T-helper 17 cell (primary cell): Measurements from ENCODE around the gene THPO. TPM values are rescaled to one million over a fixed set of nuclear protein-coding genes. Genes with fewer than 3 reads are reported as not detected.

Experiments used
- ATAC-seq: fragments of 150-1000 bp; cut with Tn5 transposase; 2 replicates; pipeline ENCODE4 v1.10.0; 2021; ENCODE audit warnings: mild to moderate bottlenecking, moderate library complexity
- DNase-seq, 3 donors: peaks; one replicate each; pipeline versions ENCODE4 v3.0.0 to v3.0.0-alpha.2; 2020 to 2021
- H3K9me3 ChIP-seq: one replicate; pipeline ENCODE4 v1.7.0; 2013; ENCODE audit warnings: low read length, mild to moderate bottlenecking; ENCODE audit not compliant: control insufficient read depth, poor library complexity, severe bottlenecking
- H3K27ac Mint-ChIP-seq: one replicate; pipeline ENCODE4 v1.8.0; 2022; ENCODE audit warnings: mild to moderate bottlenecking, moderate library complexity, mixed read lengths
- H3K27me3 Mint-ChIP-seq: one replicate; pipeline ENCODE4 v1.8.0; 2022; ENCODE audit warnings: mixed read lengths
- H3K36me3 Mint-ChIP-seq: one replicate; pipeline ENCODE4 v1.8.0; 2022; ENCODE audit warnings: low read depth, mixed read lengths
- H3K4me1 Mint-ChIP-seq: one replicate; pipeline ENCODE4 v1.8.0; 2022; ENCODE audit warnings: mild to moderate bottlenecking, mixed read lengths
- H3K4me3 Mint-ChIP-seq: one replicate; pipeline ENCODE4 v1.8.0; 2022; ENCODE audit warnings: mild to moderate bottlenecking, moderate library complexity, mixed read lengths
- total RNA-seq, 4 donors: library from RNA in 2 of 4; stranded (reverse) in 2 of 4; gene quantifications; one replicate each; pipeline ENCODE4 v1.2.3 and lab custom pipeline; 2022 to 2026

Gene THPO
- total RNA-seq, 2 donors from 2014 or later = not detected

GRCh38 chr3:184381261-184382224 is 3.5 kb upstream of the THPO start:
- Mint-ChIP-seq H3K27ac (no peak overlapping the region), H3K36me3 (peaks cover 2% of the 10 kb centered on the region), H3K4me1 (peaks cover 2% of the 10 kb centered on the region), H3K27me3 (peaks cover 70% of the 10 kb centered on the region), H3K4me3 (peak overlapping the region; percentile 81)
- ATAC-seq (peak; percentile 40), DNase-seq (no peak)
- H3K9me3 ChIP-seq = no peaks in the 10 kb centered on the region

GRCh38 chr3:184380627-184381260 is 2.7 kb upstream of the THPO start:
- ATAC-seq = peak; percentile 66

GRCh38 chr3:184380185-184380626 is 2.2 kb upstream of the THPO start:
- Mint-ChIP-seq H3K4me1 (peaks cover 6% of the 10 kb centered on the region), H3K27ac (no peak overlapping the region), H3K36me3 (peaks cover 8% of the 10 kb centered on the region), H3K4me3 (no peak overlapping the region), H3K27me3 (peaks cover 78% of the 10 kb centered on the region)
- DNase-seq (no peak), ATAC-seq (peak; percentile 57)
- H3K9me3 ChIP-seq = no peaks in the 10 kb centered on the region

More at GRCh38 chr3:184380627-184381260, 2.7 kb upstream of the THPO start:
- Mint-ChIP-seq H3K27me3 (peaks cover 74% of the 10 kb centered on the region), H3K4me3 (peak overlapping the region; percentile 81), H3K4me1 (peaks cover 2% of the 10 kb centered on the region), H3K36me3 (peaks cover 3% of the 10 kb centered on the region), H3K27ac (no peak overlapping the region)
- DNase-seq = no peak
- H3K9me3 ChIP-seq = no peaks in the 10 kb centered on the region

- Mint-ChIP-seq H3K27ac (no peak within 1 kb of the TSS), H3K36me3 (peaks cover 9% of the 10 kb centered on the region), H3K27me3 (peaks cover 76% of the 10 kb centered on the region), H3K4me1 (peaks cover 6% of the 10 kb centered on the region), H3K4me3 (peak within 1 kb of the TSS; percentile 88)
- DNase-seq = no peak
- ATAC-seq = no peak
- no peaks in the 10 kb centered on the region for H3K9me3 ChIP-seq
Measured at GRCh38 chr3:184379358-184380184, 1.6 kb upstream of the THPO start, which contains the start of gene CHRD. CHRD (plus strand) TSS chr3:184380054; CDS start chr3:184380319, 265 bp downstream.

- H3K4me3 Mint-ChIP-seq = peak overlapping the region; percentile 88
- DNase-seq (no peak), ATAC-seq (no peak)
- H3K4me1 Mint-ChIP-seq = peaks cover 6% of the 10 kb centered on the region
- H3K27me3 Mint-ChIP-seq = peaks cover 69% of the 10 kb centered on the region
- no peaks in the 10 kb centered on the region for H3K9me3 ChIP-seq
- H3K36me3 Mint-ChIP-seq = peaks cover 9% of the 10 kb centered on the region
- H3K27ac Mint-ChIP-seq = no peak overlapping the region
Measured at GRCh38 chr3:184378651-184379357, 797 bp upstream of the THPO start.

GRCh38 chr3:184377374-184377773 is 633 bp downstream of the THPO start:
- no peaks in the 10 kb centered on the region for H3K9me3 ChIP-seq
- H3K36me3 Mint-ChIP-seq = peaks cover 9% of the 10 kb centered on the region
- peaks cover 61% of the 10 kb centered on the region for H3K27me3 Mint-ChIP-seq
- H3K4me3 Mint-ChIP-seq = no peak overlapping the region
- no peak overlapping the region for H3K27ac Mint-ChIP-seq
- peaks cover 6% of the 10 kb centered on the region for H3K4me1 Mint-ChIP-seq
- DNase-seq (no peak), ATAC-seq (no peak)

GRCh38 chr3:184375747-184376461 is 2.1 kb downstream of the THPO start:
- H3K4me1 Mint-ChIP-seq = peaks cover 10% of the 10 kb centered on the region
- ATAC-seq = no peak

GRCh38 chr3:184373422-184373821 is 4.6 kb downstream of the THPO start:
- Mint-ChIP-seq H3K36me3 (peaks cover 9% of the 10 kb centered on the region), H3K27me3 (peaks cover 37% of the 10 kb centered on the region), H3K27ac (no peak overlapping the region), H3K4me3 (no peak overlapping the region), H3K4me1 (peaks cover 12% of the 10 kb centered on the region)
- DNase-seq (no peak), ATAC-seq (no peak)
- H3K9me3 ChIP-seq = no peaks in the 10 kb centered on the region

More at GRCh38 chr3:184375747-184376461, 2.1 kb downstream of the THPO start:
- peak overlapping the region; percentile 25 for H3K4me3 Mint-ChIP-seq
- peaks cover 9% of the 10 kb centered on the region for H3K36me3 Mint-ChIP-seq
- no peaks in the 10 kb centered on the region for H3K9me3 ChIP-seq
- peaks cover 49% of the 10 kb centered on the region for H3K27me3 Mint-ChIP-seq
- H3K27ac Mint-ChIP-seq = no peak overlapping the region
- DNase-seq = no peak

GRCh38 chr3:184372911-184373310 is 5.1 kb downstream of the THPO start:
- H3K27me3 Mint-ChIP-seq = peaks cover 32% of the 10 kb centered on the region

GRCh38 chr3:184372296-184372821 is 5.6 kb downstream of the THPO start:
- H3K9me3 ChIP-seq = no peaks in the 10 kb centered on the region
- no peak for ATAC-seq
- H3K4me1 Mint-ChIP-seq = peaks cover 12% of the 10 kb centered on the region
- H3K27me3 Mint-ChIP-seq = peaks cover 26% of the 10 kb centered on the region
- H3K27ac Mint-ChIP-seq = no peak overlapping the region
- no peak for DNase-seq
- no peak overlapping the region for H3K4me3 Mint-ChIP-seq
- peaks cover 9% of the 10 kb centered on the region for H3K36me3 Mint-ChIP-seq

More at GRCh38 chr3:184372911-184373310, 5.1 kb downstream of the THPO start:
- ATAC-seq (no peak), DNase-seq (no peak)
- no peaks in the 10 kb centered on the region for H3K9me3 ChIP-seq
- H3K4me3 Mint-ChIP-seq = no peak overlapping the region
- H3K4me1 Mint-ChIP-seq = peaks cover 12% of the 10 kb centered on the region
- H3K27ac Mint-ChIP-seq = no peak overlapping the region
- H3K36me3 Mint-ChIP-seq = peaks cover 9% of the 10 kb centered on the region

GRCh38 chr3:184371570-184372018 is 6.4 kb downstream of the THPO start:
- Mint-ChIP-seq H3K36me3 (peaks cover 9% of the 10 kb centered on the region), H3K4me3 (no peak overlapping the region), H3K27me3 (peaks cover 19% of the 10 kb centered on the region), H3K27ac (no peak overlapping the region), H3K4me1 (peaks cover 16% of the 10 kb centered on the region)
- H3K9me3 ChIP-seq = no peaks in the 10 kb centered on the region
- peak in 2 of 3 donors; percentile 36 to 46 for DNase-seq
- peak; percentile 97 for ATAC-seq
